Suprapubic skin (tissue), 4 donors: Measurements from ENCODE around the gene EMP2. TPM values are rescaled to one million over a fixed set of nuclear protein-coding genes. Genes with fewer than 3 reads are reported as not detected.
"Not testable (repeated sequence)": the region's sequence is repeated elsewhere in the genome, so short reads cannot be mapped to it uniquely, and the experiment has no call there.

ENCODE experiments used
- DNase-seq, 2 donors: peaks; one replicate each; pipeline ENCODE4 v3.0.0-alpha.2; 2019; ENCODE audit warnings: low spot score in 2 of 2
- H3K27ac ChIP-seq: fragments of 200-600 bp; sonication (generic); one replicate; pipeline ENCODE4 v1.5.1; 2019
- H3K27me3 ChIP-seq: fragments of 200-600 bp; sonication (generic); one replicate; pipeline ENCODE4 v1.5.1; 2019
- H3K36me3 ChIP-seq: fragments of 200-600 bp; sonication (generic); one replicate; pipeline ENCODE4 v1.5.1; 2019
- H3K4me1 ChIP-seq: fragments of 200-600 bp; sonication (generic); one replicate; pipeline ENCODE4 v1.5.1; 2019
- H3K4me3 ChIP-seq: fragments of 200-600 bp; sonication (generic); one replicate; pipeline ENCODE4 v1.5.1; 2019; ENCODE audit warnings: mild to moderate bottlenecking
- H3K9me3 ChIP-seq: fragments of 200-600 bp; sonication (generic); one replicate; pipeline ENCODE4 v1.5.1; 2019
- EP300 ChIP-seq: sonication (generic); formaldehyde crosslinking; IDR thresholded peaks from one replicate; pipeline ENCODE4 v1.6.1; 2017; ENCODE audit warnings: antibody characterized with exemption
- POLR2A ChIP-seq, 2 donors: fragments of 450-650 bp; IDR thresholded peaks; one replicate each; pipeline ENCODE4 v1.6.1; 2017; ENCODE audit warnings: antibody characterized with exemption in 2 of 2, mild to moderate bottlenecking in 2 of 2, moderate library complexity in 2 of 2
- POLR2AphosphoS5 ChIP-seq, 3 donors: sonication (generic); formaldehyde crosslinking; IDR thresholded peaks; one replicate each; pipeline ENCODE4 v1.6.1; 2017; ENCODE audit warnings: antibody characterized with exemption in 3 of 3
- WGBS: methylation state at CpG from one replicate; pipeline ENCODE4 v1.1.5; 2018; 5-methylcytosine and 5-hydroxymethylcytosine counted together
- total RNA-seq, 4 donors: library from RNA; depleted of rRNA; stranded (reverse); fragments of >200 nt; gene quantifications; one replicate each; pipeline ENCODE4 v1.1.0, GENCODE V29; 2016
- TF ChIP-seq, protein P1 (sequence below), 2 donors: fragments of 200-600 bp in 1 of 2; fragments of 450-650 bp in 1 of 2; sonication (generic) in 1 of 2; IDR thresholded peaks; one replicate each; pipeline ENCODE4 v1.5.1; 2016 to 2019; ENCODE audit warnings: antibody characterized with exemption in 2 of 2, mild to moderate bottlenecking in 1 of 2, moderate library complexity in 1 of 2

The EMP2 gene
- total RNA-seq, 4 donors from 2014 or later, result 91.6 to 187 (median 139) TPM

- TF ChIP-seq, protein P1, sequence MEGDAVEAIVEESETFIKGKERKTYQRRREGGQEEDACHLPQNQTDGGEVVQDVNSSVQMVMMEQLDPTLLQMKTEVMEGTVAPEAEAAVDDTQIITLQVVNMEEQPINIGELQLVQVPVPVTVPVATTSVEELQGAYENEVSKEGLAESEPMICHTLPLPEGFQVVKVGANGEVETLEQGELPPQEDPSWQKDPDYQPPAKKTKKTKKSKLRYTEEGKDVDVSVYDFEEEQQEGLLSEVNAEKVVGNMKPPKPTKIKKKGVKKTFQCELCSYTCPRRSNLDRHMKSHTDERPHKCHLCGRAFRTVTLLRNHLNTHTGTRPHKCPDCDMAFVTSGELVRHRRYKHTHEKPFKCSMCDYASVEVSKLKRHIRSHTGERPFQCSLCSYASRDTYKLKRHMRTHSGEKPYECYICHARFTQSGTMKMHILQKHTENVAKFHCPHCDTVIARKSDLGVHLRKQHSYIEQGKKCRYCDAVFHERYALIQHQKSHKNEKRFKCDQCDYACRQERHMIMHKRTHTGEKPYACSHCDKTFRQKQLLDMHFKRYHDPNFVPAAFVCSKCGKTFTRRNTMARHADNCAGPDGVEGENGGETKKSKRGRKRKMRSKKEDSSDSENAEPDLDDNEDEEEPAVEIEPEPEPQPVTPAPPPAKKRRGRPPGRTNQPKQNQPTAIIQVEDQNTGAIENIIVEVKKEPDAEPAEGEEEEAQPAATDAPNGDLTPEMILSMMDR (IDR thresholded peaks at IDR 0.05), result no peak
- TF ChIP-seq EP300 (no peak), POLR2AphosphoS5 (IDR thresholded peaks at IDR 0.05) (no peak), POLR2A (IDR thresholded peaks at IDR 0.05) (no peak)
- Histone ChIP-seq H3K36me3 (peaks cover 72% of the 10 kb centered on the region), H3K9me3 (no peaks in the 10 kb centered on the region), H3K4me1 (peaks cover 2% of the 10 kb centered on the region), H3K27ac (no peak overlapping the region), H3K4me3 (no peak overlapping the region), H3K27me3 (no peaks in the 10 kb centered on the region)
- no peak for DNase-seq
- 98% methylated on average over 14 of the region's 15 CpGs for WGBS
These were observed 42.5 kb downstream of the EMP2 start for GRCh38 chr16:10537946-10538345.

GRCh38 chr16:10536814-10537389 is 43.5 kb downstream of the EMP2 start:
- DNase-seq, result no peak
- no peaks in the 10 kb centered on the region for H3K9me3 ChIP-seq
- no peak overlapping the region for H3K27ac ChIP-seq
- H3K27me3 ChIP-seq, result no peaks in the 10 kb centered on the region
- H3K36me3 ChIP-seq, result peaks cover 77% of the 10 kb centered on the region
- no peak overlapping the region for H3K4me3 ChIP-seq
- H3K4me1 ChIP-seq, result peaks cover 2% of the 10 kb centered on the region
- TF ChIP-seq, protein P1 (IDR thresholded peaks at IDR 0.05), result no peak
- TF ChIP-seq POLR2AphosphoS5 (IDR thresholded peaks at IDR 0.05) (no peak), EP300 (no peak), POLR2A (IDR thresholded peaks at IDR 0.05) (no peak)
- WGBS, result 66% methylated on average over 5 of the region's 5 CpGs

- not testable (repeated sequence) for H3K27me3 ChIP-seq, H3K4me1 ChIP-seq, H3K4me3 ChIP-seq, H3K9me3 ChIP-seq, H3K27ac ChIP-seq, DNase-seq
- H3K36me3 ChIP-seq, result peaks cover 79% of the 10 kb centered on the region
- 83% methylated on average over 6 of the region's 6 CpGs for WGBS
These were observed 44.1 kb downstream of the EMP2 start for GRCh38 chr16:10536328-10536727.

- no peak for DNase-seq
- Histone ChIP-seq H3K4me3 (no peak overlapping the region), H3K4me1 (no peaks in the 10 kb centered on the region), H3K36me3 (peaks cover 84% of the 10 kb centered on the region), H3K27ac (no peak overlapping the region), H3K9me3 (no peaks in the 10 kb centered on the region), H3K27me3 (no peaks in the 10 kb centered on the region)
- 89% methylated on average over 8 of the region's 10 CpGs for WGBS
- TF ChIP-seq POLR2AphosphoS5 (IDR thresholded peaks at IDR 0.05) (no peak), EP300 (no peak), POLR2A (IDR thresholded peaks at IDR 0.05) (no peak)
- TF ChIP-seq, protein P1 (IDR thresholded peaks at IDR 0.05), result no peak
These were observed 44.9 kb downstream of the EMP2 start for GRCh38 chr16:10535461-10535860.

GRCh38 chr16:10534748-10535147 is 45.6 kb downstream of the EMP2 start:
- 93% methylated on average over 5 of the region's 5 CpGs for WGBS

GRCh38 chr16:10533612-10534011 is 46.8 kb downstream of the EMP2 start:
- not testable (repeated sequence) for H3K27me3 ChIP-seq, DNase-seq, H3K4me3 ChIP-seq, H3K4me1 ChIP-seq, H3K9me3 ChIP-seq, H3K27ac ChIP-seq
- H3K36me3 ChIP-seq, result peaks cover 86% of the 10 kb centered on the region
- WGBS, result 82% methylated on average over 4 of the region's 4 CpGs

More at GRCh38 chr16:10534748-10535147, 45.6 kb downstream of the EMP2 start:
- no peak for DNase-seq
- Histone ChIP-seq H3K27ac (no peak overlapping the region), H3K27me3 (no peaks in the 10 kb centered on the region), H3K4me1 (no peaks in the 10 kb centered on the region), H3K4me3 (no peak overlapping the region), H3K9me3 (no peaks in the 10 kb centered on the region), H3K36me3 (peaks cover 86% of the 10 kb centered on the region)
- TF ChIP-seq EP300, result no peak

DNA sequence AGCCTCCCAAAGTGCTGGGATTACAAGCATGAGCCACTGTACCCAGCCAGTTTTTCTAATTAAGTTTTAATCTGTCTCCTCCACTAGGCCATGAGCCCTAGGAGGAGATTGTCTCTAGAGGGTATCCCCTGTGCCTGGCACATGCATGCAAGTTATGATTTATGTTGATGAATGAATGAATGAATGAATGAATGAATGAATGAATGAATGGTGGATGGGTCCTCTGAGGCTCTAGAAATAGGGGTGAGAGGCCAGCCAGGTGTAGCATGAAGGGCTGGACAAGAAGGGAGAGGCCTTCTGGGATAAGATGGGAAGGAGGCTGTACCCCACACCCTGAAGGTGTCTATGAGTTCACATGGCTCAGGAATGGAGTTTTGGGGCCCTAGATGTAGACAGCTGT is 48.8 kb downstream of the EMP2 start:
- H3K27ac ChIP-seq, result no peak overlapping the region
- DNase-seq, result no peak
- no peak overlapping the region for H3K4me3 ChIP-seq
- no peaks in the 10 kb centered on the region for H3K4me1 ChIP-seq
- H3K36me3 ChIP-seq, result peaks cover 85% of the 10 kb centered on the region
- TF ChIP-seq, protein P1 (IDR thresholded peaks at IDR 0.05), result no peak
- TF ChIP-seq POLR2A (IDR thresholded peaks at IDR 0.05) (no peak), EP300 (no peak), POLR2AphosphoS5 (IDR thresholded peaks at IDR 0.05) (no peak)
- no peaks in the 10 kb centered on the region for H3K27me3 ChIP-seq
- H3K9me3 ChIP-seq, result no peaks in the 10 kb centered on the region
